ENCODE data around the gene MAP2.
"Not testable (repeated sequence)": the region's sequence is repeated elsewhere in the genome, so short reads cannot be mapped to it uniquely, and the experiment has no call there.

MAP2 gene

DNA sequence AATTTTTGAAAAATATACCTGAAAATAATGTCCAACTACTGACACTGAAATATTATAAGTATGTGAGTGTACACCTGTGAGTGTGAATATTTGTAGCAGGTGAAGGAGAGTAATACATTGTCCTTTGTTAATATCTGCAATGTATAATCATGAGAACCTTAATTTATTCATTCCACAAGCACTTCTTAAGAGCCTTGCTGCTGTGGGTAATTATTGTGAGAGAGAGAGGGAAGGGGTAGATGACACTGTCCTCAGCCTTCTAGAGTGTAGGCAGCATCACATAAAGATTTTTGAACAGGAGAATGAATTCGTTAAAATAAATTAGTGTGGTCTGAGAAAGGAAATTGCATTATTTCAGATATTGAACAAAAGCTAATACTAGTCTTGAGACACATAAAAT is 157.2 kb downstream of the MAP2 start:
- DNase-seq (ENCODE audit: insufficient read length) (no peak), FAIRE-seq (no peak)
- TF ChIP-seq POLR2A (IDR thresholded peaks at IDR 0.05; ENCODE audit: low read depth, low read length), result no peak
- no peak for TF ChIP-seq POLR2AphosphoS5 (IDR thresholded peaks at IDR 0.05; ENCODE audit: low read depth, low read length)
- no peak for TF ChIP-seq TAF1 (IDR thresholded peaks at IDR 0.05; ENCODE audit: borderline replicate concordance, low read depth, low read length)

- no peak for DNase-seq (ENCODE audit: insufficient read length)
- no peak for TF ChIP-seq TAF1 (IDR thresholded peaks at IDR 0.05; ENCODE audit: borderline replicate concordance, low read depth, low read length)
- no peak for TF ChIP-seq POLR2A (IDR thresholded peaks at IDR 0.05; ENCODE audit: low read depth, low read length)
- no peak for TF ChIP-seq POLR2AphosphoS5 (IDR thresholded peaks at IDR 0.05; ENCODE audit: low read depth, low read length)
- no peak for FAIRE-seq
Measured at GRCh38 chr2:209582281-209582680, 158.4 kb downstream of the MAP2 start.

DNA sequence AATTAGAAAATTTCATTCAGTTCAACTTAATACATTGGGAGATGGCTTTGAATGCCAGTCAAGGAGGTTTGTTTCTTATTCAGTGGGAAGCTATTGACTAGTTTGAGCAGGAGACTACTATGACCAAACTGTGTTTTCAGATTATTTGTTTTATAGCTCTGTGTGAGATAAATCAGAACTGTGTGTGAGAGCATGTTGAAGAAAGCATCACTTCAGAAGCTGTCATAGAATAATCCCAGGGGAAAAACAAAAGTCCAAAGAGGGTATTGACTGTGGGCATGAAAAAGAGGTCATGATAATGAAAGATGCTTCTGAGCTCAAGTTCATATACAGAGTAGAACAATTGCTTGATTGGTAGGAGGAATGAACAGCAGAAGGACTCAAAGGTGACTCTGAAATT is 160.6 kb downstream of the MAP2 start:
- no peak for FAIRE-seq
- no peak for DNase-seq (ENCODE audit: insufficient read length)
- TF ChIP-seq POLR2AphosphoS5 (IDR thresholded peaks at IDR 0.05; ENCODE audit: low read depth, low read length) (no peak), TAF1 (IDR thresholded peaks at IDR 0.05; ENCODE audit: borderline replicate concordance, low read depth, low read length) (no peak), POLR2A (IDR thresholded peaks at IDR 0.05; ENCODE audit: low read depth, low read length) (no peak)

- no peak for TF ChIP-seq POLR2AphosphoS5 (IDR thresholded peaks at IDR 0.05; ENCODE audit: low read depth, low read length)
- no peak for TF ChIP-seq POLR2A (IDR thresholded peaks at IDR 0.05; ENCODE audit: low read depth, low read length)
- no peak for TF ChIP-seq TAF1 (IDR thresholded peaks at IDR 0.05; ENCODE audit: borderline replicate concordance, low read depth, low read length)
- no peak for FAIRE-seq
- DNase-seq (ENCODE audit: insufficient read length), result no peak
Measured at GRCh38 chr2:209584915-209585314, 161.1 kb downstream of the MAP2 start.

DNA sequence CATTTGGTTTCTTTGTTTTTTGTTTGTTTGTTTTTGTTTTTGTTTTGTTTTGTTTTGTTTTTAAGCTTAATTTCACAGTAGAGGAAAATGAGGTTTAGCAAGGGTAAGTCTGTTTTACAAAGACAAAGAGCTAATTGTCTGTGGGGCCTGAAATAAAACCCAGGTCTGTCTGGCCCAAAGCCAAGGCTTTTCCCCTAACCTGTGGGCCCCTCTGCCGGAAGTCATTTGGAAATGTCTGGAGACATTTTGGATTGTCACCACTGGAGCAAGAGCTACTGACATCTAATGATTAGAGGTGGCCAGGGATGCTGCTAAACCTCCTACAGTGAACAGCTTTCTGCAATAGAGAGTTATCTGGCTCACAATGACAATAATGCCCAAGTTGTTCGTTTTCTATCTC is 167.2 kb downstream of the MAP2 start:
- DNase-seq (ENCODE audit: insufficient read length) (no peak), FAIRE-seq (no peak)
- TF ChIP-seq TAF1 (IDR thresholded peaks at IDR 0.05; ENCODE audit: borderline replicate concordance, low read depth, low read length), result no peak
- no peak for TF ChIP-seq POLR2A (IDR thresholded peaks at IDR 0.05; ENCODE audit: low read depth, low read length)
- no peak for TF ChIP-seq POLR2AphosphoS5 (IDR thresholded peaks at IDR 0.05; ENCODE audit: low read depth, low read length)

DNA sequence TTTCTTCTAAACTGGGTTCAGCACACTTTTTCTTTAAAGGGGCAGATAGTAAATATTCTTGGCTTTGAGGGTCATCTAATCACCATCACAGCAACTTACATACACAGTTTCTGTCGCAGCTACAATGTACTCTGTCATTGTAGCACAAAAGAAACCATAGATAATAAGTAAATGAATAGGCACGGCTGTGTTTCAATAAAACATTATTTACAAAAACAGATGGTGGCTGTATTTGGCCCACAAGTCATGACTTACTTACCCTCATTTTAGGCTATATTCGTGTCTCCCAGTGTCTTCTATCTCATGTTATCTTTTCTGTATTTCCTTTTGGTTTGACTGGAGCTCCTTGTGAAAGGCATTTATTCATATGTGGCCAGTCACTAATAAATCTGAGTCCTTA is 168.3 kb downstream of the MAP2 start:
- no peak for FAIRE-seq

DNA sequence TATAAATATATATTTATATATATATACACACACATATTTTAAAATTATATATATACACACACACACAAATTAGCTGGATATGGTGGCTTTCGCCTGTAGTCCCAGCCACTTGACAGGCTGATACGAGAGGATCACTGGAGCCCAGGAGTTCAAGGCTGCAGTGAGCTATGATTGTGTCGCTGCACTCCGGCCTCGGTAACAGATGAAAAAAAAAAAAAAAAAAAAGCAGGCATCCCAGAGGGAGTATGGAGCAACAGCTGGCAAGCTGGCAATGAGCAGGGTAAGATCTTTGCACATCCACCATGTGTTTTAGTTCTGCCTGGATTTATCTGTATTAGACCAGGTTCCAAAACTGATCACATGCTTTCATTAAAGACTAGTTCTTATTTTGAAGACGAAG is 170.1 kb downstream of the MAP2 start:
- TF ChIP-seq TAF1 (IDR thresholded peaks at IDR 0.05; ENCODE audit: borderline replicate concordance, low read depth, low read length) (no peak), POLR2AphosphoS5 (IDR thresholded peaks at IDR 0.05; ENCODE audit: low read depth, low read length) (no peak), POLR2A (IDR thresholded peaks at IDR 0.05; ENCODE audit: low read depth, low read length) (no peak)
- no peak for FAIRE-seq
- DNase-seq (ENCODE audit: insufficient read length), result no peak

More for the DNA sequence above, 168.3 kb downstream of the MAP2 start:
- no peak for DNase-seq (ENCODE audit: insufficient read length)
- TF ChIP-seq TAF1 (IDR thresholded peaks at IDR 0.05; ENCODE audit: borderline replicate concordance, low read depth, low read length) (no peak), POLR2AphosphoS5 (IDR thresholded peaks at IDR 0.05; ENCODE audit: low read depth, low read length) (no peak), POLR2A (IDR thresholded peaks at IDR 0.05; ENCODE audit: low read depth, low read length) (no peak)

- TF ChIP-seq POLR2A (IDR thresholded peaks at IDR 0.05; ENCODE audit: low read depth, low read length), result no peak
- no peak for TF ChIP-seq POLR2AphosphoS5 (IDR thresholded peaks at IDR 0.05; ENCODE audit: low read depth, low read length)
- TF ChIP-seq TAF1 (IDR thresholded peaks at IDR 0.05; ENCODE audit: borderline replicate concordance, low read depth, low read length), result no peak
- DNase-seq (ENCODE audit: insufficient read length) (no peak), FAIRE-seq (no peak)
Measured at GRCh38 chr2:209596262-209596661, 172.4 kb downstream of the MAP2 start.

- DNase-seq (ENCODE audit: insufficient read length); FAIRE-seq: not testable (repeated sequence)
Measured at GRCh38 chr2:209598227-209598626, 174.4 kb downstream of the MAP2 start.

GRCh38 chr2:209600341-209601171 is 176.7 kb downstream of the MAP2 start:
- TF ChIP-seq POLR2AphosphoS5 (IDR thresholded peaks at IDR 0.05; ENCODE audit: low read depth, low read length) (no peak), TAF1 (IDR thresholded peaks at IDR 0.05; ENCODE audit: borderline replicate concordance, low read depth, low read length) (no peak), POLR2A (IDR thresholded peaks at IDR 0.05; ENCODE audit: low read depth, low read length) (no peak)
- DNase-seq (ENCODE audit: insufficient read length) (no peak), FAIRE-seq (no peak)

DNA sequence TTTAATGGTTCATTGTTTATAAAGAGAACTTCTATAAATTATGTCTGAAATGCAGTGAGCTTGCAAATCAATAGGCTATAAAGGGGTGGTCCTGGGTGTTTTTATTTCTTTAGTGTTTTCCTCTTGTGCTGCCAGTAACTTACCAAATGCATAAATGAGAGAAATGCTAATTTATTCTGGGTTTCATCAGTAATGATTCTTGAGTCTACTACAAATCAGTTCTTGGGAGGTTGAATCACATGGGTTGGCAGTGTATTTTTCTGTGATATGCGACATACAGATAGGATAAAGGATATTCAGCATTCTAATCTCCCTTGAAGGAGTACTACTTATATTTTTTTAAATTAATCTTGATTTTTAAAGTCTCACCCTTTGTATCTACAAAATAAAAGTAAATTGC is 177.7 kb downstream of the MAP2 start:
- TF ChIP-seq POLR2A (IDR thresholded peaks at IDR 0.05; ENCODE audit: low read depth, low read length), result no peak
- no peak for TF ChIP-seq TAF1 (IDR thresholded peaks at IDR 0.05; ENCODE audit: borderline replicate concordance, low read depth, low read length)
- TF ChIP-seq POLR2AphosphoS5 (IDR thresholded peaks at IDR 0.05; ENCODE audit: low read depth, low read length), result no peak
- FAIRE-seq (no peak), DNase-seq (ENCODE audit: insufficient read length) (no peak)

DNA sequence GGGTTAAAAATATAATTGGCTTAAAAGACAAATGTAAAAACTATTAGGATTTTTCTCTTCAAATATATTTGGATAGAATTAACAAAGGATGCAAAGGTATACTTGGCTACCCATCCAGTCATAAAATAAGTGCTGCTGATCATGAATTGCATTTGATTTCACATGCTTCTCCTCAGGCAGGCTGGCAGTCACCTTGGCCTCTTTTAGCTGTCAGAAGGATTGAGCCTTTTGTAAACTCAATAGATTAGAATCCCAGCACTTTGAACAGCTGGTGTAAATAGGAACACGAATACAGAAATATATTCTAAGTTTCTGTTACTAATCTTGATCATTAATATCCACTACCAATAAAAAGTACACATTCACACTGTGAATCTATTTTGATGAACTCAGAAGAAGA is 178.4 kb downstream of the MAP2 start:
- no peak for FAIRE-seq
- no peak for DNase-seq (ENCODE audit: insufficient read length)

More for the DNA sequence above, 178.4 kb downstream of the MAP2 start:
- TF ChIP-seq POLR2AphosphoS5 (IDR thresholded peaks at IDR 0.05; ENCODE audit: low read depth, low read length) (no peak), POLR2A (IDR thresholded peaks at IDR 0.05; ENCODE audit: low read depth, low read length) (no peak), TAF1 (IDR thresholded peaks at IDR 0.05; ENCODE audit: borderline replicate concordance, low read depth, low read length) (no peak)
